A549 (cell line): ENCODE data around the gene SLC39A3. TPM values are rescaled to one million over a fixed set of nuclear protein-coding genes. Genes with fewer than 3 reads are reported as not detected.

Source experiments
- ATAC-seq, 2 experiments: fragments of 200-7000 bp in 1 of 2; fragments of >200 bp in 1 of 2; cut with Nextera tagmentation in 1 of 2; cut with Tn5 transposase in 1 of 2; 3 replicates each; pipeline versions ENCODE4 v1.8.0 to v1.9.1; 2018 to 2020; ENCODE audit warnings: mild to moderate bottlenecking in 1 of 2, moderate library complexity in 1 of 2
- CTCF ChIA-PET: fragments of 300-600 bp; sonication (Branson Sonifier 250); formaldehyde crosslinking; extraction: SDS; loops from one replicate; lab custom pipeline; 2021; ENCODE audit warnings: antibody characterized with exemption, inconsistent platforms; lab: Yijun Ruan, JAX
- POLR2A ChIA-PET: fragments of 350-600 bp; formaldehyde crosslinking; extraction: SDS; loops from one replicate; lab custom pipeline; 2021; ENCODE audit warnings: antibody characterized with exemption, inconsistent platforms; lab: Yijun Ruan, JAX
- DNase-seq, 2 experiments: peaks; one replicate each; pipeline versions ENCODE4 v3.0.0 to v3.0.0-alpha.2; 2011 to 2016; ENCODE audit warnings: low read depth in 1 of 2, low spot score in 1 of 2
- FAIRE-seq: peaks from 2 replicates; lab custom pipeline; 2011; peaks lifted over from hg19 to GRCh38; lab: Jason Lieb, UNC
- H3K27ac ChIP-seq, 2 experiments: fragments of >200 bp; sonication (Bioruptor Twin); formaldehyde crosslinking; 3 replicates each; pipeline ENCODE4 v1.5.1; 2016 to 2017
- H3K4me1 ChIP-seq: fragments of >200 bp; sonication (Bioruptor Twin); formaldehyde crosslinking; 3 replicates; pipeline ENCODE4 v1.6.1; 2016
- H3K4me2 ChIP-seq: fragments of >200 bp; sonication (Bioruptor Twin); formaldehyde crosslinking; 3 replicates; pipeline ENCODE4 v1.6.1; 2016
- H3K4me3 ChIP-seq: fragments of >200 bp; sonication (Bioruptor Twin); formaldehyde crosslinking; 3 replicates; pipeline ENCODE4 v1.5.1; 2016
- H3K9me3 ChIP-seq: fragments of >200 bp; sonication (Bioruptor Twin); formaldehyde crosslinking; 3 replicates; pipeline ENCODE4 v1.6.1; 2016
- CTCF ChIP-seq: fragments of >200 bp; sonication (Bioruptor Twin); formaldehyde crosslinking; IDR thresholded peaks from 3 replicates; pipeline ENCODE4 v1.5.1; 2016
- EP300 ChIP-seq, 2 experiments: fragments of >200 bp; sonication (Bioruptor Twin); formaldehyde crosslinking; IDR thresholded peaks; 2 replicates in 1 of 2; 3 replicates in 1 of 2; pipeline ENCODE4 v1.6.1; 2016 to 2017
- FOSL2 ChIP-seq, 2 experiments: fragments of 450-650 bp in 1 of 2; fragments of >200 bp in 1 of 2; sonication (Bioruptor Twin) in 1 of 2; formaldehyde crosslinking; IDR thresholded peaks; 2 replicates each; pipeline versions ENCODE4 v1.5.0 to v1.6.1; 2016 to 2020; ENCODE audit warnings: mild to moderate bottlenecking in 1 of 2, moderate library complexity in 1 of 2
- JUNB ChIP-seq: fragments of >200 bp; sonication (Bioruptor Twin); formaldehyde crosslinking; IDR thresholded peaks from 2 replicates; pipeline ENCODE4 v1.6.1; 2016
- KDM1A ChIP-seq: fragments of 200-600 bp; sonication (generic); IDR thresholded peaks from 2 replicates; pipeline ENCODE4 v1.6.1; 2016; ENCODE audit warnings: low read depth, mild to moderate bottlenecking
- MAX ChIP-seq: IDR thresholded peaks from 2 replicates; pipeline ENCODE4 v1.6.1; 2012
- REST ChIP-seq: fragments of 200-600 bp; sonication (generic); IDR thresholded peaks from 2 replicates; pipeline ENCODE4 v1.6.1; 2016; ENCODE audit warnings: antibody characterized with exemption, mild to moderate bottlenecking, moderate library complexity
- TFCP2L1 ChIP-seq: fragments of 250-450 bp; sonication (Bioruptor Pico); IDR thresholded peaks from 2 replicates; pipeline ENCODE4 v1.5.0; 2021; ENCODE audit warnings: mild to moderate bottlenecking
- TP53 ChIP-seq: fragments of 250-450 bp; sonication (Bioruptor Pico); IDR thresholded peaks from 2 replicates; pipeline ENCODE4 v1.5.0; 2021; ENCODE audit warnings: mild to moderate bottlenecking, moderate library complexity
- ZNF302 ChIP-seq: fragments of 250-450 bp; sonication (Bioruptor Pico); IDR thresholded peaks from 2 replicates; pipeline ENCODE4 v1.9.0; 2021; ENCODE audit warnings: inconsistent platforms, mild to moderate bottlenecking, moderate library complexity
- WGBS: methylation state at CpG from one replicate; pipeline ENCODE4 v1.1.6; 2017; ENCODE audit errors: missing lambda C conversion rate; 5-methylcytosine and 5-hydroxymethylcytosine counted together
- polyA plus RNA-seq, 4 experiments: library from polyadenylated mRNA; depleted of rRNA in 3 of 4; stranded (reverse); fragments of >200 nt; fragmentation: RNase III in 1 of 4; extraction: RNeasy Plus Mini Kit Qiagen cat#74134 plus additional on column Dnase treatment in 1 of 4; gene quantifications; 2 replicates in 3 of 4; 3 replicates in 1 of 4; pipeline ENCODE4 v1.2.3, GENCODE V29; 2011 to 2017

Gene SLC39A3
- polyA plus RNA-seq, 2 of the 4 experiments (the other 2 are of a cell fraction), result 28.3 to 29.6 TPM

- WGBS, result 91% methylated on average over 21 of the region's 26 CpGs
- POLR2A ChIA-PET, result no interaction called here
- ATAC-seq (no peak), DNase-seq (no peak), FAIRE-seq (no peak)
- Histone ChIP-seq H3K4me1 (0 out of 3 replicates have a peak, but pooled peaks cover 3% of the 10 kb centered on the region), H3K4me3 (no peak overlapping the region), H3K4me2 (no peak overlapping the region), H3K27ac (no peak overlapping the region), H3K9me3 (no peaks in the 10 kb centered on the region)
- CTCF ChIA-PET, result interaction anchor here (2.8 kb wide), 1 partner anchor 15 kb away, joined by 12 read pairs; no protein-coding TSS in a partner anchor
- TF ChIP-seq REST (no peak), CTCF (no peak), TP53 (CRISPR knock-in tag) (no peak), KDM1A (no peak), ZNF302 (no peak), TFCP2L1 (no peak)
These were observed 5.1 kb downstream of the SLC39A3 start for GRCh38 chr19:2734589-2735288.

DNA sequence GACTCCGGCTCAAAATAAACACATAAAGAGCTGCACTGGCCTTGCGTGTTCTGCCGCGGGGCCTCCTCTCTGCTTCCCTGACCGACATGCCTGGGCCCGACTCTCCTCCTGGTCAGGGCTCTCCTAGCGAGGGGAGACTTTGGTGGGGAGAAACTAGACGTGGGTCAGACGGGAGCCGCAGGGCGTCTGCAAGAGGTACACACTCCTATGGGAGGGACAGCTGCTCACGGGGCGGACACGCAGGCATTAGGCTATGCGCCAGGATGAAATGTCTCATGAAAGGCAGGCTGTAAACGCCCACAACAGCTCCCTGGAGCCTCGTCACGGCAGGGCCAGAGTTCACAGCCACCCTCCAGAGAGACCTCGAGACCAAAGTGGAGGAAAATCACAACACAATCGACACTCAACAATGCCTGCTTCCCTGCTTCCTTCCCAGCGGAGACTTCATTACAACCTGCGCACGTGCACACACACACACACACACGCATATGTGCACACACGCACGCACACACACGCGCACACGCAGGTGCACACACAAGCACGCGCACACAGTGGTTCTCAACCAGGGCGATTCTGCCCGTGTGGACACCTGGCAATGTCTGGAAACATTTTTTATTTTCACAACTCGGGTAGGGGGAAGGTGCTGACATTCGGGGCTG is 5.8 kb downstream of the SLC39A3 start:
- ATAC-seq, result no peak
- CTCF ChIA-PET, result interaction anchor here (2.8 kb wide), 1 partner anchor 15 kb away, joined by 12 read pairs; no protein-coding TSS in a partner anchor
- no peak for FAIRE-seq
- Histone ChIP-seq H3K9me3 (no peaks in the 10 kb centered on the region), H3K4me2 (no peak overlapping the region), H3K4me1 (0 out of 3 replicates have a peak, but pooled peaks cover 2% of the 10 kb centered on the region), H3K4me3 (no peak overlapping the region), H3K27ac (no peak overlapping the region)
- POLR2A ChIA-PET, result no interaction called here
- TF ChIP-seq REST, result no peak
- TF ChIP-seq FOSL2 (IDR thresholded peaks at IDR 0.05), result no peak
- TF ChIP-seq FOSL2 (CRISPR knock-in tag; IDR thresholded peaks at IDR 0.05), result no peak
- no peak for TF ChIP-seq EP300 (IDR thresholded peaks at IDR 0.05)
- no peak for TF ChIP-seq JUNB
- TF ChIP-seq MAX, result no peak
- no peak for TF ChIP-seq TP53 (CRISPR knock-in tag)
- no peak for DNase-seq
- 90% methylated on average over 35 of the region's 35 CpGs for WGBS
